ENCODE results near the gene LLGL2. TPM values are rescaled to one million over a fixed set of nuclear protein-coding genes. Genes with fewer than 3 reads are reported as not detected.
A peak's percentile ranks its signal among the peaks of the same experiment; 100 is the strongest.
"Not testable (repeated sequence)": the region's sequence is repeated elsewhere in the genome, so short reads cannot be mapped to it uniquely, and the experiment has no call there.

Gene LLGL2, protein sequence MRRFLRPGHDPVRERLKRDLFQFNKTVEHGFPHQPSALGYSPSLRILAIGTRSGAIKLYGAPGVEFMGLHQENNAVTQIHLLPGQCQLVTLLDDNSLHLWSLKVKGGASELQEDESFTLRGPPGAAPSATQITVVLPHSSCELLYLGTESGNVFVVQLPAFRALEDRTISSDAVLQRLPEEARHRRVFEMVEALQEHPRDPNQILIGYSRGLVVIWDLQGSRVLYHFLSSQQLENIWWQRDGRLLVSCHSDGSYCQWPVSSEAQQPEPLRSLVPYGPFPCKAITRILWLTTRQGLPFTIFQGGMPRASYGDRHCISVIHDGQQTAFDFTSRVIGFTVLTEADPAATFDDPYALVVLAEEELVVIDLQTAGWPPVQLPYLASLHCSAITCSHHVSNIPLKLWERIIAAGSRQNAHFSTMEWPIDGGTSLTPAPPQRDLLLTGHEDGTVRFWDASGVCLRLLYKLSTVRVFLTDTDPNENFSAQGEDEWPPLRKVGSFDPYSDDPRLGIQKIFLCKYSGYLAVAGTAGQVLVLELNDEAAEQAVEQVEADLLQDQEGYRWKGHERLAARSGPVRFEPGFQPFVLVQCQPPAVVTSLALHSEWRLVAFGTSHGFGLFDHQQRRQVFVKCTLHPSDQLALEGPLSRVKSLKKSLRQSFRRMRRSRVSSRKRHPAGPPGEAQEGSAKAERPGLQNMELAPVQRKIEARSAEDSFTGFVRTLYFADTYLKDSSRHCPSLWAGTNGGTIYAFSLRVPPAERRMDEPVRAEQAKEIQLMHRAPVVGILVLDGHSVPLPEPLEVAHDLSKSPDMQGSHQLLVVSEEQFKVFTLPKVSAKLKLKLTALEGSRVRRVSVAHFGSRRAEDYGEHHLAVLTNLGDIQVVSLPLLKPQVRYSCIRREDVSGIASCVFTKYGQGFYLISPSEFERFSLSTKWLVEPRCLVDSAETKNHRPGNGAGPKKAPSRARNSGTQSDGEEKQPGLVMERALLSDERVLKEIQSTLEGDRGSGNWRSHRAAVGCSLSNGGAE
- total RNA-seq: 44.1 TPM
- 10 to 100 TPM; 13.6 to 19.2 (median 16.8) TPM for polyA plus RNA-seq

DNA sequence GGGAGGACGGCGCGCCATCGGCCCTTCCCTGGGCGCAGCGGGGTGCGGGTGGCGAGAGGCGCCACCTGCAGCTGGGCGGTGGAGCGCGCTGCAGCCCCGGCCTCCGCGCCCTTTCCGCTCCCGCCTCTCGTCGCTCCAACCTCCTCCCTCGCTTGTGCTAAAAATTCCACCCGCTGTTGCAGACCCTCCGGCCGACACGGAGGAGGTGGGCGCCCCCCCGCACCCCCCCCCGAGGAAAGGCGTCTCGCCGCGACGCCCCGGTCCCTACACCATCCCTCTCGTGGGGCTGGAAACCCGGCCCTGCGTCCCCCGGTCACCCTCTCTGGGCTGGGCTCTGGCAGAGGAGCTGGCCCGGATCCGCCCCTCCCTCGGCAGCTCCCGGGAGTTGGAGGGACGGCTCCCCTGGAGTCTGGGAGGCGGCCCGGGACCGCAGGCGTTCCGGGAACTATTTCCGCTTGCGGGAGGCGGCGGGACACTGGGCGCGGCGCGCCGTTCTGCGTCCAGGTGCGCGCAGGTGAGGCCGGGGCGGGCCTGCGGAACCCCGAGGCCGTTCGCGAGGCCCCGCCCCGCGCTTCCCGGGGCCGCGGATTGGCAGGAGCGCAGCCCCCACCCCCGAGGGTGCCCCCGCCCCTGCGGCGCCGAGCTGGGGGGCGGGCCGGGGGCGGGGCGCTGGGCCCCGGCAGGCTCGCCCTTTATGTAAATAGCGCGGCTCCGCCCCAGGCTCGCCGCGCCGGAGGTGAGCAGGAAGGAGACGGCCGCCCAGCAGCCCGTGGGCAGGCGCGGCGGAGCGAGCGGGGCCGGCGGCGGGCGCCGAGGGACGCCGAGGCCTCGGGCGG lies at the start of gene LLGL2:
TSS of gene LLGL2 (plus strand) at position 728 of the 836 bp plus-strand sequence. CDS start 17,730 bp downstream, outside the sequence.
- peaks cover 0 to 14% (median 10%) of the 10 kb centered on the region in 4 donors for H3K4me1 Mint-ChIP-seq
- peak within 1 kb of the TSS; percentile 84 to 93 (median 88) for H3K4me3 Mint-ChIP-seq
- peak; percentile 89 to 94 for ATAC-seq (ENCODE audit: low read depth in 2 of 2)
- H3K4me3 ChIP-seq (ENCODE audit: low read depth, low read length): peak within 1 kb of the TSS; percentile 24
- no peaks in the 10 kb centered on the region for H3K9me3 Mint-ChIP-seq
- H3K27ac ChIP-seq (ENCODE audit: insufficient read depth, low read length, poor library complexity, severe bottlenecking): peak within 1 kb of the TSS; percentile 66
- no peaks in the 10 kb centered on the region for H3K27me3 ChIP-seq (ENCODE audit: control insufficient read depth, insufficient read depth, low read length)
- peaks cover 3% of the 10 kb centered on the region for H3K36me3 Mint-ChIP-seq
- H3K9me3 ChIP-seq (ENCODE audit: control insufficient read depth in 2 of 2, low read length in 2 of 2): no peaks in the 10 kb centered on the region
- DNase-seq: peak; percentile 84 to 89 (median 89)
- H3K4me1 ChIP-seq (ENCODE audit: control insufficient read depth, insufficient read depth, low read length, poor library complexity, severe bottlenecking): peaks cover 19% of the 10 kb centered on the region
- no peaks in the 10 kb centered on the region for H3K27me3 Mint-ChIP-seq
- peaks cover 11% of the 10 kb centered on the region for H3K36me3 ChIP-seq (ENCODE audit: control insufficient read depth, insufficient read depth, low read length)
- peak within 1 kb of the TSS in 1 of 3 donors; percentile 65 for H3K27ac Mint-ChIP-seq

GRCh38 chr17:75475851-75476250 lies 49.6 kb upstream of the LLGL2 start:
- Mint-ChIP-seq H3K36me3 (peaks cover 25% of the 10 kb centered on the region), H3K27ac (no peak overlapping the region), H3K4me1 (peaks cover under 1 to 9% (median 3%) of the 10 kb centered on the region in 4 donors), H3K27me3 (no peaks in the 10 kb centered on the region), H3K9me3 (no peaks in the 10 kb centered on the region), H3K4me3 (no peak overlapping the region)
- DNase-seq: no peak
- no peak overlapping the region for H3K27ac ChIP-seq (ENCODE audit: insufficient read depth, low read length, poor library complexity, severe bottlenecking)
- no peak overlapping the region for H3K4me3 ChIP-seq (ENCODE audit: low read depth, low read length)
- H3K27me3 ChIP-seq (ENCODE audit: control insufficient read depth, insufficient read depth, low read length): no peaks in the 10 kb centered on the region
- no peaks in the 10 kb centered on the region for H3K4me1 ChIP-seq (ENCODE audit: control insufficient read depth, insufficient read depth, low read length, poor library complexity, severe bottlenecking)
- ATAC-seq (ENCODE audit: low read depth in 2 of 2): no peak
- peaks cover 34% of the 10 kb centered on the region for H3K36me3 ChIP-seq (ENCODE audit: control insufficient read depth, insufficient read depth, low read length)
- H3K9me3 ChIP-seq (ENCODE audit: control insufficient read depth in 2 of 2, low read length in 2 of 2): no peaks in the 10 kb centered on the region

DNA sequence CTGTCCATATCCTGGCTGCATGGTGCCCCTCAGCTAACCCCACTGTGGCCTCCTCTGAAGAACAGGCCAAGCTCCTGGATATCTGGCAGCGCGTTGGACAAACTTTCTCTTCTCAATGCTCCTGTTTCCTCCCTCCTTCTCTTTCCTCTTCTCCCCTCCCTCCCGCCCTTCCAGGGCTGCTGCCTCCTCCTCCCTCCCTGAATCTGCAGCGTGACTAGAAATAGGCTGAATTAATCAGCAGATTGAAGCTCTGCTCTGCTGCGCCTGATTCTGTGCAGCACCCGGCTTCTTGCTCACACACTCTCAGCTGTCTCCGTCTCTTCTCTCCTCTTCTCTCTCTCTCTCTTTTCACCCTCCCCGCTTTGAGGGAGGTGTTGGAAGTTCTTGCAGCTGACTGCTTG lies 49.2 kb upstream of the LLGL2 start:
- H3K36me3 Mint-ChIP-seq: peaks cover 25% of the 10 kb centered on the region
- H3K27ac Mint-ChIP-seq: peak overlapping the region in 1 of 3 donors; percentile 95
- H3K27ac ChIP-seq (ENCODE audit: insufficient read depth, low read length, poor library complexity, severe bottlenecking): no peak overlapping the region
- H3K4me1 Mint-ChIP-seq: peaks cover 2 to 7% (median 5%) of the 10 kb centered on the region in 4 donors
- no peaks in the 10 kb centered on the region for H3K9me3 ChIP-seq (ENCODE audit: control insufficient read depth in 2 of 2, low read length in 2 of 2)
- H3K27me3 Mint-ChIP-seq: no peaks in the 10 kb centered on the region
- ATAC-seq (ENCODE audit: low read depth in 2 of 2): no peak
- DNase-seq: no peak
- H3K4me1 ChIP-seq (ENCODE audit: control insufficient read depth, insufficient read depth, low read length, poor library complexity, severe bottlenecking): no peaks in the 10 kb centered on the region
- H3K36me3 ChIP-seq (ENCODE audit: control insufficient read depth, insufficient read depth, low read length): peaks cover 34% of the 10 kb centered on the region
- no peak overlapping the region for H3K4me3 Mint-ChIP-seq
- H3K9me3 Mint-ChIP-seq: no peaks in the 10 kb centered on the region
- no peak overlapping the region for H3K4me3 ChIP-seq (ENCODE audit: low read depth, low read length)
- no peaks in the 10 kb centered on the region for H3K27me3 ChIP-seq (ENCODE audit: control insufficient read depth, insufficient read depth, low read length)

DNA sequence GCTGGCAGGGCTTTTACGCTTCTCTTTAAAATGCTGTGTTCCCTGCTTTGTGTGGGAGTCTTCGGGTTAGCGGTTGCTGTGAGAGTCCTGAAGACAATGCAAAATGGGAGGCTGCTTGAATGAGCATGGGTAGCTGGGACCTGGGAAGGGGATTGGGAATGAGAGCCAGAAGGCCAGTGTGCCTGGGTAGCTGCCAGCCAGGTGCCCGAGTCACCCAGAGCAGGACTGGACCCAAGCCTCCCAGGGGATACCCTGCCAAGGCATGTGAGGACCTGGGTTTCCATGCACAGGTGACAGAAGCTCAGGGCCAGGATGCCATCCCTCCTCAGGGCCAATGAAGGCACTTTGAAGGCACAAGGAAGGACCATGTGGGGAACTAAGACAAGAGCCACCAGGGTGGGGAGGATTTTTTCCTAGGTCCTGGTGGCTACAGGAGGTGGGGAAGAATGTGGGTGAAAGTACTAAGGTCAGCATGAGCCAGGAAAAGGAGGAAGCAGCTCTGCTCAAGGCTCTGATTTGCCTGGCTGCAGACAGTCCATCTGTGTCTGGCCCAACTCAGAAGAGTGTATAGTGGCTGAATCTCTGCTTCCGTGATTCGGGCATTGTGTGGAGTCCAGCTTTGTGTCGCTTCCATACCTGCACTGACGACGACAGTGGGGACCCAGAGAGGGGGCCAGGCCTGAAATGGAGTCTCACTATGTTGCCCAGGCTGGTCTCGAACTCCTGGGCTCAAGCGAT lies 48.6 kb upstream of the LLGL2 start:
- peaks cover 30% of the 10 kb centered on the region for H3K36me3 ChIP-seq (ENCODE audit: control insufficient read depth, insufficient read depth, low read length)
- peaks cover 2 to 7% (median 5%) of the 10 kb centered on the region in 4 donors for H3K4me1 Mint-ChIP-seq
- DNase-seq (no peak), ATAC-seq (ENCODE audit: low read depth in 2 of 2) (no peak)
- H3K27ac Mint-ChIP-seq: no peak overlapping the region
- no peaks in the 10 kb centered on the region for H3K4me1 ChIP-seq (ENCODE audit: control insufficient read depth, insufficient read depth, low read length, poor library complexity, severe bottlenecking)
- no peak overlapping the region for H3K27ac ChIP-seq (ENCODE audit: insufficient read depth, low read length, poor library complexity, severe bottlenecking)
- no peak overlapping the region for H3K4me3 ChIP-seq (ENCODE audit: low read depth, low read length)
- no peaks in the 10 kb centered on the region for H3K27me3 Mint-ChIP-seq
- peaks cover 22% of the 10 kb centered on the region for H3K36me3 Mint-ChIP-seq
- H3K9me3 Mint-ChIP-seq: no peaks in the 10 kb centered on the region
- H3K4me3 Mint-ChIP-seq: no peak overlapping the region
- H3K9me3 ChIP-seq (ENCODE audit: control insufficient read depth in 2 of 2, low read length in 2 of 2): no peaks in the 10 kb centered on the region
- H3K27me3 ChIP-seq (ENCODE audit: control insufficient read depth, insufficient read depth, low read length): no peaks in the 10 kb centered on the region

GRCh38 chr17:75477490-75477862 lies 48.0 kb upstream of the LLGL2 start:
- H3K36me3 ChIP-seq (ENCODE audit: control insufficient read depth, insufficient read depth, low read length): peaks cover 27% of the 10 kb centered on the region
- H3K4me3 Mint-ChIP-seq; H3K9me3 ChIP-seq (ENCODE audit: control insufficient read depth in 2 of 2, low read length in 2 of 2); H3K9me3 Mint-ChIP-seq; H3K27ac Mint-ChIP-seq; H3K27ac ChIP-seq (ENCODE audit: insufficient read depth, low read length, poor library complexity, severe bottlenecking); H3K27me3 ChIP-seq (ENCODE audit: control insufficient read depth, insufficient read depth, low read length); H3K4me1 ChIP-seq (ENCODE audit: control insufficient read depth, insufficient read depth, low read length, poor library complexity, severe bottlenecking); H3K4me3 ChIP-seq (ENCODE audit: low read depth, low read length); DNase-seq; H3K27me3 Mint-ChIP-seq; ATAC-seq (ENCODE audit: low read depth in 2 of 2); H3K4me1 Mint-ChIP-seq: not testable (repeated sequence)
- peaks cover 16% of the 10 kb centered on the region for H3K36me3 Mint-ChIP-seq

- DNase-seq: no peak
- H3K4me3 Mint-ChIP-seq: no peak overlapping the region
- no peak for ATAC-seq (ENCODE audit: low read depth in 2 of 2)
- H3K27me3 ChIP-seq (ENCODE audit: control insufficient read depth, insufficient read depth, low read length): no peaks in the 10 kb centered on the region
- H3K4me1 ChIP-seq (ENCODE audit: control insufficient read depth, insufficient read depth, low read length, poor library complexity, severe bottlenecking): no peaks in the 10 kb centered on the region
- H3K36me3 ChIP-seq (ENCODE audit: control insufficient read depth, insufficient read depth, low read length): peaks cover 22% of the 10 kb centered on the region
- no peak overlapping the region for H3K27ac ChIP-seq (ENCODE audit: insufficient read depth, low read length, poor library complexity, severe bottlenecking)
- H3K27me3 Mint-ChIP-seq: no peaks in the 10 kb centered on the region
- no peak overlapping the region for H3K27ac Mint-ChIP-seq
- H3K36me3 Mint-ChIP-seq: peaks cover 17% of the 10 kb centered on the region
- H3K4me3 ChIP-seq (ENCODE audit: low read depth, low read length): no peak overlapping the region
- no peaks in the 10 kb centered on the region for H3K9me3 ChIP-seq (ENCODE audit: control insufficient read depth in 2 of 2, low read length in 2 of 2)
- H3K9me3 Mint-ChIP-seq: no peaks in the 10 kb centered on the region
- peaks cover 0 to 11% (median 3%) of the 10 kb centered on the region in 4 donors for H3K4me1 Mint-ChIP-seq
Measured at GRCh38 chr17:75478508-75478907, 47.0 kb upstream of the LLGL2 start.

All from CD4-positive, CD25-positive, alpha-beta regulatory T cell (primary cell).